Small intestine (tissue), 7 donors: ENCODE results near the gene ARAP1. TPM values are rescaled to one million over a fixed set of nuclear protein-coding genes. Genes with fewer than 3 reads are reported as not detected.

Experiments
- DNase-seq, 2 donors: peaks; one replicate each; pipeline versions ENCODE4 v3.0.0 to v3.0.0-alpha.2; 2013
- FAIRE-seq: peaks from 2 replicates; lab custom pipeline; 2012; peaks lifted over from hg19 to GRCh38; lab: Jason Lieb, UNC
- H3K27ac ChIP-seq, 3 donors: one replicate each; pipeline ENCODE4 v1.5.1; 2013; ENCODE audit warnings: low read length in 2 of 3, mild to moderate bottlenecking in 2 of 3, control low read depth in 1 of 3, inconsistent platforms in 1 of 3, low read depth in 1 of 3, moderate library complexity in 1 of 3
- H3K27me3 ChIP-seq, 3 donors: one replicate each; pipeline ENCODE4 v1.6.1; 2013; ENCODE audit warnings: low read length in 3 of 3, inconsistent platforms in 1 of 3; ENCODE audit not compliant: control insufficient read depth in 3 of 3, insufficient read depth in 3 of 3
- H3K36me3 ChIP-seq, 3 donors: one replicate each; pipeline ENCODE4 v1.6.1; 2013; ENCODE audit warnings: low read length in 3 of 3, inconsistent platforms in 1 of 3, low read depth in 1 of 3, mild to moderate bottlenecking in 1 of 3, moderate library complexity in 1 of 3; ENCODE audit not compliant: control insufficient read depth in 3 of 3, insufficient read depth in 2 of 3
- H3K4me1 ChIP-seq, 3 donors: one replicate each; pipeline ENCODE4 v1.6.1; 2013; ENCODE audit warnings: low read length in 2 of 3, inconsistent platforms in 1 of 3, low read depth in 1 of 3, mild to moderate bottlenecking in 1 of 3, moderate library complexity in 1 of 3; ENCODE audit not compliant: control insufficient read depth in 3 of 3, insufficient read depth in 2 of 3
- H3K4me3 ChIP-seq, 3 donors: one replicate each; pipeline ENCODE4 v1.5.1; 2013; ENCODE audit warnings: low read length in 3 of 3, control low read depth in 1 of 3, inconsistent platforms in 1 of 3, low read depth in 1 of 3, mild to moderate bottlenecking in 1 of 3, moderate library complexity in 1 of 3
- H3K9me3 ChIP-seq, 2 donors: one replicate each; pipeline ENCODE4 v1.6.1; 2013; ENCODE audit warnings: low read depth in 1 of 2, low read length in 1 of 2; ENCODE audit not compliant: control insufficient read depth in 2 of 2, insufficient read depth in 1 of 2
- WGBS, 3 donors: extraction: QIAGEN DNeasy Blood & Tissue Kit; methylation state at CpG; one replicate each; pipeline ENCODE4 v1.1.7; 2013; 5-methylcytosine and 5-hydroxymethylcytosine counted together
- polyA plus RNA-seq, 4 donors: library from polyadenylated mRNA; stranded (reverse) in 3 of 4; unstranded in 1 of 4; fragments of 200-250 nt in 3 of 4; fragments of 120-200 nt in 1 of 4; gene quantifications; one replicate each; pipeline versions ENCODE4 v1.2.1 to v1.2.3, GENCODE V29; 2013
- donor health status: healthy with polysubstance abuse.
- donor health status: control.
- donor health status: control.
- donor health status: Bipolar disorder and iron deficiency.
- donor health status: healthy.

ARAP1 gene
- polyA plus RNA-seq, 4 donors = 42.2 to 70.9 (median 53.2) TPM

GRCh38 chr11:72745925-72746550 is 6.2 kb downstream of the ARAP1 start:
- peaks cover 0 to 84% (median 10%) of the 10 kb centered on the region in 3 donors for H3K4me1 ChIP-seq
- H3K27me3 ChIP-seq = no peaks in the 10 kb centered on the region
- no peak overlapping the region for H3K27ac ChIP-seq
- no peaks in the 10 kb centered on the region for H3K9me3 ChIP-seq
- no peak overlapping the region for H3K4me3 ChIP-seq
- WGBS, 3 donors = 81 to 85% (median 84%) methylated on average over 11 of the region's 11 CpGs
- DNase-seq = no peak
- H3K36me3 ChIP-seq = peaks cover 0 to 28% (median 0%) of the 10 kb centered on the region in 3 donors
- no peak for FAIRE-seq

- Histone ChIP-seq H3K4me3 (no peak overlapping the region), H3K27ac (no peak overlapping the region), H3K36me3 (peaks cover 0 to 26% (median 0%) of the 10 kb centered on the region in 3 donors), H3K4me1 (peaks cover 0 to 84% (median 10%) of the 10 kb centered on the region in 3 donors), H3K27me3 (no peaks in the 10 kb centered on the region), H3K9me3 (no peaks in the 10 kb centered on the region)
- DNase-seq (no peak), FAIRE-seq (no peak)
- 49 to 71% (median 59%) methylated on average over 5 of the region's 5 CpGs for WGBS, 3 donors
Measured at GRCh38 chr11:72745511-72745910, 6.7 kb downstream of the ARAP1 start.

- FAIRE-seq (no peak), DNase-seq (no peak)
- 82 to 87% (median 83%) methylated on average over 6 of the region's 6 CpGs for WGBS, 3 donors
- Histone ChIP-seq H3K9me3 (no peaks in the 10 kb centered on the region), H3K4me3 (no peak overlapping the region), H3K36me3 (peaks cover 0 to 26% (median 0%) of the 10 kb centered on the region in 3 donors), H3K27ac (peak overlapping the region in 1 of 3 donors; percentile 2), H3K4me1 (peaks cover 0 to 76% (median 10%) of the 10 kb centered on the region in 3 donors), H3K27me3 (no peaks in the 10 kb centered on the region)
Measured at GRCh38 chr11:72744474-72744873, 7.7 kb downstream of the ARAP1 start.

GRCh38 chr11:72743321-72744221 is 8.6 kb downstream of the ARAP1 start:
- H3K27ac ChIP-seq = peak overlapping the region in 1 of 3 donors; percentile 24
- no peaks in the 10 kb centered on the region for H3K9me3 ChIP-seq
- peaks cover 0 to 35% (median 0%) of the 10 kb centered on the region in 3 donors for H3K36me3 ChIP-seq
- no peak for FAIRE-seq
- H3K27me3 ChIP-seq = no peaks in the 10 kb centered on the region
- peaks cover 0 to 67% (median 10%) of the 10 kb centered on the region in 3 donors for H3K4me1 ChIP-seq
- WGBS, 3 donors = 79 to 85% (median 82%) methylated on average over 5 to 6 of the region's 6 CpGs
- H3K4me3 ChIP-seq = no peak overlapping the region
- no peak for DNase-seq

- Histone ChIP-seq H3K9me3 (no peaks in the 10 kb centered on the region), H3K27me3 (no peaks in the 10 kb centered on the region), H3K4me3 (no peak overlapping the region), H3K27ac (peak overlapping the region in 1 of 3 donors; percentile 56), H3K36me3 (peaks cover 0 to 43% (median 0%) of the 10 kb centered on the region in 3 donors), H3K4me1 (peaks cover 0 to 61% (median 10%) of the 10 kb centered on the region in 3 donors)
- DNase-seq (no peak), FAIRE-seq (no peak)
- WGBS, 3 donors = 84 to 94% (median 91%) methylated on average over 7 of the region's 7 CpGs
Measured at GRCh38 chr11:72742513-72743320, 9.5 kb downstream of the ARAP1 start.

GRCh38 chr11:72741849-72742512 is 10.2 kb downstream of the ARAP1 start:
- peak in 1 of 2 donors; percentile 69 for DNase-seq
- peaks cover 0 to 47% (median 0%) of the 10 kb centered on the region in 3 donors for H3K36me3 ChIP-seq
- peaks cover 0 to 54% (median 10%) of the 10 kb centered on the region in 3 donors for H3K4me1 ChIP-seq
- H3K27ac ChIP-seq = peak overlapping the region; percentile 22 to 56 (median 24)
- no peak for FAIRE-seq
- 40 to 56% (median 51%) methylated on average over 7 of the region's 7 CpGs for WGBS, 3 donors
- no peaks in the 10 kb centered on the region for H3K9me3 ChIP-seq
- H3K27me3 ChIP-seq = no peaks in the 10 kb centered on the region
- no peak overlapping the region for H3K4me3 ChIP-seq

- DNase-seq (peak in 1 of 2 donors; percentile 72), FAIRE-seq (no peak)
- peaks cover 0 to 49% (median 0%) of the 10 kb centered on the region in 3 donors for H3K36me3 ChIP-seq
- H3K4me1 ChIP-seq = peaks cover 0 to 49% (median 10%) of the 10 kb centered on the region in 3 donors
- 70 to 87% (median 79%) methylated on average over 6 to 8 of the region's 8 CpGs for WGBS, 3 donors
- no peaks in the 10 kb centered on the region for H3K9me3 ChIP-seq
- H3K27me3 ChIP-seq = no peaks in the 10 kb centered on the region
- H3K27ac ChIP-seq = peak overlapping the region; percentile 24 to 56 (median 26)
- no peak overlapping the region for H3K4me3 ChIP-seq
Measured at GRCh38 chr11:72741429-72741833, 10.8 kb downstream of the ARAP1 start.
